GM12891 (cell line): ENCODE measurements around the gene KRT6A.
A peak's percentile ranks its signal among the peaks of the same experiment; 100 is the strongest.

ENCODE experiments used
- DNase-seq: peaks from one replicate; pipeline ENCODE4 v3.0.0; 2011; ENCODE audit warnings: low spot score; ENCODE audit not compliant: insufficient read length
- FAIRE-seq: peaks from 2 replicates; lab custom pipeline; 2011; peaks lifted over from hg19 to GRCh38; lab: Jason Lieb, UNC
- PAX5 ChIP-seq: IDR thresholded peaks from 2 replicates; pipeline ENCODE4 v1.6.1; 2011; ENCODE audit warnings: low read length, moderate library complexity, mild to moderate bottlenecking; ENCODE audit not compliant: insufficient read depth, severe bottlenecking
- POLR2A ChIP-seq: IDR thresholded peaks from 2 replicates; pipeline ENCODE4 v1.6.1; 2011; ENCODE audit warnings: low read depth, low read length, control low read depth
- POLR2AphosphoS5 ChIP-seq: IDR thresholded peaks from 2 replicates; pipeline ENCODE4 v1.6.1; 2011; ENCODE audit warnings: low read depth, low read length, control low read depth
- POU2F2 ChIP-seq: IDR thresholded peaks from 2 replicates; pipeline ENCODE4 v1.6.1; 2011; ENCODE audit warnings: low read depth, mild to moderate bottlenecking, control low read depth, low read length, moderate library complexity
- SPI1 ChIP-seq: IDR thresholded peaks from 2 replicates; pipeline ENCODE4 v1.6.1; 2011; ENCODE audit warnings: low read depth, low read length, control low read depth
- TAF1 ChIP-seq: IDR thresholded peaks from 2 replicates; pipeline ENCODE4 v1.6.1; 2011; ENCODE audit warnings: low read depth, low read length, control low read depth

KRT6A gene

DNA sequence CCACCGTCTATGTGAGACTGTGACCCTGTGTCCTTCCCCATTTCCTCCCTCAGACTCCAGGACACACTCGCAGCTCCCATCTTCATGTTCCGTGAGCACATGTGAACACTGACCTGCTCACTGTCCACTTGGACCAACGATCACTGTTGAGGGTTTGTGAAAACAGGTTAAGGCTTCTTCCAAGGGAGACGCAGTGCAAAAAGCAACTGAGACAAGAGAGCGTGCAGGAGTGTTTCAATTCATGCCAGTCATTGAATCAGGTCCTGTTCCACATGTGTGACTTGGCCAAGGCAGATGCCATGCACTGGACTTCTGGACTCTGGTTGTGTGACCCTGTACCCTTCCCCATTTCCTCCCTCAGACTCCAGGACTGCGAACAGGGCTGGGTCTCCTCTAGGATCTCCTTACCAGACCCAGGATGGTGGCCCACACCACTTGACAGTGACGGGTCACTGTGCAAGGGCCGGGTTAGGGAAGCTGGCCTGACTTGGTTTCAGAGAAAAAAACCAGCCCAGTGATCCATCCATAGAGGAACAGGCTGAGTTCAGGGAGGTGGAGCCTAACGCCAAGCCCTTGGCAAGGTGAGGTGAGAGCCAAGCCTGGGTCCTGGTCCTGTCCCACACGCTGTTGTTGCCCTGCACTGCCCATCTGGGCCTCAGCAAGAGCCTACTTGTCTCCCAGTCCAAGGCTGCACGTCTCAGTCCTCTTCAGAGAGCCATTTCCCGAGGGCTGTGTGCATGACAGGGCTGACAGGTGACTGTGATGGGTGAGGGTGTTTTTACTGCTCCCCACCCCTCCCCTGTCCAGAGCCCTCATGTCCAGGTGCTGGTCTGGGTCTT is 32.8 kb upstream of the KRT6A start:
- TF ChIP-seq SPI1, result no peak
- TF ChIP-seq POU2F2, result no peak
- TF ChIP-seq POLR2AphosphoS5, result no peak
- TF ChIP-seq PAX5, result no peak
- no peak for TF ChIP-seq TAF1
- TF ChIP-seq POLR2A, result no peak
- DNase-seq (no peak), FAIRE-seq (no peak)

GRCh38 chr12:52524898-52525591 is 32.0 kb upstream of the KRT6A start:
- no peak for FAIRE-seq
- no peak for DNase-seq
- no peak for TF ChIP-seq PAX5
- TF ChIP-seq POU2F2, result no peak
- peak; percentile 36; the same call in 1 of the 2 replicates for TF ChIP-seq SPI1
- no peak for TF ChIP-seq POLR2A
- TF ChIP-seq POLR2AphosphoS5, result no peak

- TF ChIP-seq SPI1 (no peak), POLR2A (no peak), POU2F2 (no peak), POLR2AphosphoS5 (no peak), PAX5 (no peak), TAF1 (no peak)
- DNase-seq (no peak), FAIRE-seq (no peak)
Measured at GRCh38 chr12:52524241-52524897, 31.3 kb upstream of the KRT6A start.

GRCh38 chr12:52523824-52524223 is 30.8 kb upstream of the KRT6A start:
- no peak for FAIRE-seq
- no peak for DNase-seq
- TF ChIP-seq PAX5 (no peak), SPI1 (no peak), POLR2AphosphoS5 (no peak), POU2F2 (no peak)

DNA sequence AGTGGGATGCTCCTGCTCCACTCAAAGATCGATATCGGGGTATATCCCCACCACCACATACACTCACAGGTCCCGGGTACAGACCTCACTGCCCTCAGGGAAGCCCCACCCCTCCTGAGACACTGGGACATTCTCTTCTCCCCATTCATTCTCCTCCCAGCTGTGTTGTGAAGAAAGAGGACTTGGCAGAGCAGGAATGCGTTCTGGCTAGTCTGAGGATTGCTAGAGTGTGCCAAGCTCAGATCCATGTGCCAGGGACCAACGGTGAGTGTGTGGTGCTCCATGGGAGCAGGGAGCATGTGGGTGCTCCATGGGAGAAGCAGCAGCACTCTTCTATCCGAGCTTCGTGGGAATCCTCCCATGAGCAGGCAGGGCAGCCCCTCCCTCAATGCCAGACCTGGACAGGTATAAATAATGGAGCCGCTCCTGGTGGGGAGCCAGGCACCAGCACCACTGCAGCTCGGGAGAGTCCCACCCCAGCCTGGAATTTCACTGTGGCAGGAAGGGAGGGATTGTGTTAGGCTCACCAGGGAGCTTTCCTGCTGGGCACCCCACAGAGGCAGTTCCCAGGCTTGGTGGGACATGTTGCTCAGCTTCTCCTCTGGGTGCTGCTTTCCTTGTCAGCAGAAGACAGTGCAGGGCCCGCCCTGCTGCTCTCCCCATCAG is 29.4 kb upstream of the KRT6A start:
- TF ChIP-seq POLR2AphosphoS5 (no peak), POLR2A (no peak), TAF1 (no peak), PAX5 (no peak), POU2F2 (no peak), SPI1 (no peak)
- no peak for DNase-seq
- FAIRE-seq, result no peak

- no peak for DNase-seq
- FAIRE-seq, result no peak
- TF ChIP-seq POLR2A, result no peak
- TF ChIP-seq SPI1, result no peak
- no peak for TF ChIP-seq PAX5
- no peak for TF ChIP-seq POU2F2
- no peak for TF ChIP-seq POLR2AphosphoS5
- no peak for TF ChIP-seq TAF1
Measured at GRCh38 chr12:52521568-52522266, 28.7 kb upstream of the KRT6A start.

GRCh38 chr12:52521175-52521567 is 28.1 kb upstream of the KRT6A start:
- FAIRE-seq (no peak), DNase-seq (no peak)
- no peak for TF ChIP-seq PAX5
- TF ChIP-seq TAF1, result no peak
- no peak for TF ChIP-seq POU2F2
- TF ChIP-seq SPI1, result no peak
- TF ChIP-seq POLR2A, result no peak
- no peak for TF ChIP-seq POLR2AphosphoS5

- FAIRE-seq, result no peak
Measured at GRCh38 chr12:52519826-52520662, 27.0 kb upstream of the KRT6A start, which contains the start of gene KRT5. Gene KRT5 (minus strand): TSS chr12:52520394. CDS start chr12:52520296, 98 bp downstream.

More at GRCh38 chr12:52519826-52520662, 27.0 kb upstream of the KRT6A start, which contains the start of gene KRT5:
- TF ChIP-seq SPI1 (no peak), PAX5 (no peak)
- no peak for DNase-seq
